ENCODE data around the gene SAP25.
A peak's percentile ranks its signal among the peaks of the same experiment; 100 is the strongest.
"Not testable (repeated sequence)": the region's sequence is repeated elsewhere in the genome, so short reads cannot be mapped to it uniquely, and the experiment has no call there.

Gene SAP25

GRCh38 chr7:100562195-100563099, 11.3 kb downstream of the SAP25 start:
- DNase-seq (ENCODE audit: low read depth in 2 of 3, low spot score in 2 of 3): no peak

GRCh38 chr7:100561491-100562194, 12.1 kb downstream of the SAP25 start:
- no peak for DNase-seq (ENCODE audit: low read depth in 2 of 3, low spot score in 2 of 3)

- DNase-seq (ENCODE audit: low read depth in 2 of 3, low spot score in 2 of 3): no peak
Measured at GRCh38 chr7:100559127-100559526, 14.6 kb downstream of the SAP25 start.

- no peak for DNase-seq (ENCODE audit: low read depth in 2 of 3, low spot score in 2 of 3)
Measured at GRCh38 chr7:100556541-100556940, 17.2 kb downstream of the SAP25 start.

- no peak for DNase-seq (ENCODE audit: low read depth in 2 of 3, low spot score in 2 of 3)
Measured at GRCh38 chr7:100555701-100556100, 18.0 kb downstream of the SAP25 start.

- DNase-seq (ENCODE audit: low read depth in 2 of 3, low spot score in 2 of 3): no peak
Measured at GRCh38 chr7:100553032-100553431, 20.7 kb downstream of the SAP25 start.

- DNase-seq (ENCODE audit: low read depth in 2 of 3, low spot score in 2 of 3): no peak
Measured at GRCh38 chr7:100552532-100552931, 21.2 kb downstream of the SAP25 start.

- DNase-seq (ENCODE audit: low read depth in 2 of 3, low spot score in 2 of 3): not testable (repeated sequence)
Measured at GRCh38 chr7:100548446-100548845, 25.3 kb downstream of the SAP25 start.

GRCh38 chr7:100547872-100548271, 25.8 kb downstream of the SAP25 start:
- no peak for DNase-seq (ENCODE audit: low read depth in 2 of 3, low spot score in 2 of 3)

- DNase-seq (ENCODE audit: low read depth in 2 of 3, low spot score in 2 of 3): no peak
Measured at GRCh38 chr7:100546926-100547800, 26.5 kb downstream of the SAP25 start.

GRCh38 chr7:100546129-100546925, 27.4 kb downstream of the SAP25 start:
- no peak for DNase-seq (ENCODE audit: low read depth in 2 of 3, low spot score in 2 of 3)

- peak in 1 of 3 experiments; percentile 54 for DNase-seq (ENCODE audit: low read depth in 2 of 3, low spot score in 2 of 3)
Measured at GRCh38 chr7:100545360-100546128, 28.2 kb downstream of the SAP25 start.

GRCh38 chr7:100544967-100545359, 28.7 kb downstream of the SAP25 start:
- no peak for DNase-seq (ENCODE audit: low read depth in 2 of 3, low spot score in 2 of 3)

GRCh38 chr7:100544386-100544785, 29.3 kb downstream of the SAP25 start:
- no peak for DNase-seq (ENCODE audit: low read depth in 2 of 3, low spot score in 2 of 3)

- no peak for DNase-seq (ENCODE audit: low read depth in 2 of 3, low spot score in 2 of 3)
Measured at GRCh38 chr7:100543586-100543985, 30.1 kb downstream of the SAP25 start.

GRCh38 chr7:100541309-100541708, 32.4 kb downstream of the SAP25 start:
- DNase-seq (ENCODE audit: low read depth in 2 of 3, low spot score in 2 of 3): not testable (repeated sequence)

GRCh38 chr7:100540073-100540723, 33.5 kb downstream of the SAP25 start:
- DNase-seq (ENCODE audit: low read depth in 2 of 3, low spot score in 2 of 3): no peak

- DNase-seq (ENCODE audit: low read depth in 2 of 3, low spot score in 2 of 3): no peak
Measured at GRCh38 chr7:100539436-100540006, 34.2 kb downstream of the SAP25 start.
